Mesenchymal stem cell (in vitro differentiated cells and primary cell): ENCODE data around the gene EN1.

Experiments
- DNase-seq: peaks from one replicate; pipeline ENCODE4 v3.0.0-alpha.2; 2013
- H2AFZ ChIP-seq: one replicate; pipeline ENCODE4 v1.6.1; 2013; ENCODE audit warnings: low read depth, mild to moderate bottlenecking, control low read depth, inconsistent platforms, low read length, moderate library complexity
- H2AK5ac ChIP-seq: 2 replicates; pipeline ENCODE4 v1.6.1; 2013; ENCODE audit warnings: low read length, moderate library complexity, mild to moderate bottlenecking, inconsistent platforms; ENCODE audit not compliant: severe bottlenecking
- H2BK120ac ChIP-seq: one replicate; pipeline ENCODE4 v1.6.1; 2013; ENCODE audit warnings: low read depth, mild to moderate bottlenecking, inconsistent platforms, low read length, moderate library complexity
- H2BK12ac ChIP-seq, 2 experiments: one replicate each; pipeline ENCODE4 v1.6.1; 2013; ENCODE audit warnings: inconsistent platforms in 2 of 2, low read length in 2 of 2, mild to moderate bottlenecking in 2 of 2, moderate library complexity in 2 of 2, control low read depth in 1 of 2
- H2BK15ac ChIP-seq: one replicate; pipeline ENCODE4 v1.6.1; 2013; ENCODE audit warnings: mild to moderate bottlenecking, low read depth, inconsistent platforms; ENCODE audit not compliant: poor library complexity, severe bottlenecking
- H2BK5ac ChIP-seq: 2 replicates; pipeline ENCODE4 v1.6.1; 2013; ENCODE audit warnings: low read depth, mild to moderate bottlenecking, low read length, control low read depth, inconsistent platforms; ENCODE audit not compliant: poor library complexity, severe bottlenecking
- H3K14ac ChIP-seq, 2 experiments: one replicate each; pipeline ENCODE4 v1.6.1; 2013; ENCODE audit warnings: inconsistent platforms in 2 of 2, low read length in 2 of 2, control low read depth in 1 of 2, mild to moderate bottlenecking in 1 of 2, moderate library complexity in 1 of 2
- H3K18ac ChIP-seq, 2 experiments: one replicate each; pipeline ENCODE4 v1.6.1; 2013; ENCODE audit warnings: inconsistent platforms in 2 of 2, low read length in 2 of 2, control low read depth in 1 of 2, low read depth in 1 of 2, mild to moderate bottlenecking in 1 of 2
- H3K23ac ChIP-seq, 2 experiments: one replicate each; pipeline ENCODE4 v1.6.1; 2013; ENCODE audit warnings: inconsistent platforms in 2 of 2, low read length in 2 of 2, mild to moderate bottlenecking in 2 of 2, moderate library complexity in 2 of 2, control low read depth in 1 of 2
- H3K27ac ChIP-seq: 2 replicates; pipeline ENCODE4 v1.5.1; 2013; ENCODE audit warnings: mild to moderate bottlenecking, moderate library complexity, low read length, control low read depth, inconsistent platforms; ENCODE audit not compliant: poor library complexity, severe bottlenecking
- H3K27me3 ChIP-seq, 2 experiments: 2 replicates each; pipeline versions ENCODE4 v1.6.1 to v1.7.0; 2013; ENCODE audit warnings: low read length in 2 of 2, mild to moderate bottlenecking in 2 of 2, moderate library complexity in 2 of 2, control low read depth in 1 of 2, inconsistent platforms in 1 of 2; ENCODE audit not compliant: control insufficient read depth in 1 of 2, insufficient read depth in 1 of 2
- H3K36me3 ChIP-seq, 2 experiments: 2 replicates each; pipeline versions ENCODE4 v1.6.1 to v1.7.0; 2013; ENCODE audit warnings: low read length in 2 of 2, control low read depth in 1 of 2, inconsistent platforms in 1 of 2, low read depth in 1 of 2, mild to moderate bottlenecking in 1 of 2; ENCODE audit not compliant: insufficient read depth in 2 of 2, control insufficient read depth in 1 of 2
- H3K4ac ChIP-seq, 2 experiments: one replicate each; pipeline ENCODE4 v1.6.1; 2013; ENCODE audit warnings: inconsistent platforms in 2 of 2, low read length in 2 of 2, mild to moderate bottlenecking in 2 of 2, moderate library complexity in 2 of 2, control low read depth in 1 of 2, low read depth in 1 of 2
- H3K4me1 ChIP-seq: 2 replicates; pipeline ENCODE4 v1.6.1; 2013; ENCODE audit warnings: low read depth, low read length, control low read depth; ENCODE audit not compliant: control insufficient read depth, insufficient read depth
- H3K4me2 ChIP-seq: 2 replicates; pipeline ENCODE4 v1.6.1; 2013; ENCODE audit warnings: low read length, mild to moderate bottlenecking, inconsistent platforms; ENCODE audit not compliant: poor library complexity, severe bottlenecking
- H3K4me3 ChIP-seq, 2 experiments: 2 replicates each; pipeline versions ENCODE4 v1.5.1 to v1.7.0; 2013; ENCODE audit warnings: low read length in 2 of 2, mild to moderate bottlenecking in 2 of 2, control low read depth in 1 of 2, low read depth in 1 of 2; ENCODE audit not compliant: insufficient read depth in 1 of 2
- H3K79me1 ChIP-seq: replicated peaks from 2 replicates; pipeline ENCODE4 v1.6.1; 2013; ENCODE audit warnings: mild to moderate bottlenecking, control low read depth, low read length, inconsistent platforms; ENCODE audit not compliant: poor library complexity, severe bottlenecking
- H3K9ac ChIP-seq: 2 replicates; pipeline ENCODE4 v1.7.0; 2013; ENCODE audit warnings: mild to moderate bottlenecking, low read length, moderate library complexity
- H3K9me3 ChIP-seq: 2 replicates; pipeline ENCODE4 v1.7.0; 2013; ENCODE audit warnings: mild to moderate bottlenecking, low read length; ENCODE audit not compliant: control insufficient read depth
- H4K8ac ChIP-seq: one replicate; pipeline ENCODE4 v1.6.1; 2013; ENCODE audit warnings: inconsistent platforms, mild to moderate bottlenecking, low read length, moderate library complexity
- H4K91ac ChIP-seq: one replicate; pipeline ENCODE4 v1.6.1; 2013; ENCODE audit warnings: mild to moderate bottlenecking, low read length, inconsistent platforms
- WGBS: methylation state at CpG from one replicate; pipeline ENCODE4 v1.1.7; 2013; ENCODE audit warnings: mixed read lengths; 5-methylcytosine and 5-hydroxymethylcytosine counted together

EN1 gene

GRCh38 chr2:118861731-118862130 lies 14.3 kb upstream of the EN1 start:
- H3K23ac ChIP-seq: no peak overlapping the region
- H2BK120ac ChIP-seq: no peak overlapping the region
- no peaks in the 10 kb centered on the region for H3K36me3 ChIP-seq
- no peak overlapping the region for H2AK5ac ChIP-seq
- H2BK15ac ChIP-seq: no peak overlapping the region
- WGBS: 0% methylated on average over 1 of the region's 1 CpG
- no peaks in the 10 kb centered on the region for H3K4me1 ChIP-seq
- no peak overlapping the region for H2BK12ac ChIP-seq
- H2AFZ ChIP-seq: no peak overlapping the region
- H4K91ac ChIP-seq: no peak overlapping the region
- no peaks in the 10 kb centered on the region for H3K79me1 ChIP-seq
- H3K18ac ChIP-seq: no peak overlapping the region
- no peak overlapping the region for H3K4ac ChIP-seq
- no peak overlapping the region for H3K4me2 ChIP-seq
- H3K9me3 ChIP-seq: no peaks in the 10 kb centered on the region
- H3K9ac ChIP-seq: no peak overlapping the region
- no peak overlapping the region for H3K4me3 ChIP-seq
- H2BK5ac ChIP-seq: no peak overlapping the region
- H3K14ac ChIP-seq: no peak overlapping the region
- H3K27me3 ChIP-seq: peaks cover 33 to 72% of the 10 kb centered on the region in 2 experiments
- H3K27ac ChIP-seq: no peak overlapping the region
- DNase-seq: no peak
- no peak overlapping the region for H4K8ac ChIP-seq

GRCh38 chr2:118861242-118861641 lies 13.8 kb upstream of the EN1 start:
- H3K4ac ChIP-seq: no peak overlapping the region
- no peak overlapping the region for H3K4me2 ChIP-seq
- no peak overlapping the region for H2AFZ ChIP-seq
- H3K79me1 ChIP-seq: no peaks in the 10 kb centered on the region
- no peaks in the 10 kb centered on the region for H3K4me1 ChIP-seq
- H2BK120ac ChIP-seq: no peak overlapping the region
- H2BK12ac ChIP-seq: no peak overlapping the region
- no peak overlapping the region for H3K4me3 ChIP-seq
- H3K9ac ChIP-seq: no peak overlapping the region
- H3K18ac ChIP-seq: no peak overlapping the region
- DNase-seq: no peak
- no peaks in the 10 kb centered on the region for H3K9me3 ChIP-seq
- 71% methylated on average over 5 of the region's 7 CpGs for WGBS
- no peak overlapping the region for H2BK5ac ChIP-seq
- H2AK5ac ChIP-seq: no peak overlapping the region
- H3K36me3 ChIP-seq: no peaks in the 10 kb centered on the region
- H4K8ac ChIP-seq: no peak overlapping the region
- no peak overlapping the region for H3K23ac ChIP-seq
- no peak overlapping the region for H2BK15ac ChIP-seq
- no peak overlapping the region for H3K27ac ChIP-seq
- no peak overlapping the region for H4K91ac ChIP-seq
- H3K27me3 ChIP-seq: peaks cover 38 to 77% of the 10 kb centered on the region in 2 experiments
- no peak overlapping the region for H3K14ac ChIP-seq

DNA sequence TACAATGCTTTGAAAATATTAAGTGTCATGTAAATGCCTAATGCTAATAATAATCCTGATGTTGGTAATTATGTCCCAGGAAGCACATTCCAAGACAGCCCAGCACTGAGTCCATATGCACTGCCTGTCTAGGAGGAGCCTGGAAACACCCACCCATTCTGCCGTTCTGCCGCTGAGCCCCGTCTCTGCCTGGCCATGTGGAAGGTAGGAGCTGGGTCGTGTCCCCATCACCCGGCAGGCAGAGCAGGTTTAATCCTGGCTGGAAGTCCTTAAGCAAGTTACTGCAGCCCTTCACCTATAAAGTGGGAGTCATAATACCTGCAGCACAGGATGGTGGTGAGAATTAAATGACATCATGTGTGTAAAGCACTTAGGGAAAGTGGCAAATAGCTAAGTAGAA lies 13.1 kb upstream of the EN1 start:
- no peak overlapping the region for H2BK120ac ChIP-seq
- no peak overlapping the region for H2BK12ac ChIP-seq
- H3K14ac ChIP-seq: no peak overlapping the region
- no peak overlapping the region for H2BK15ac ChIP-seq
- no peak overlapping the region for H3K23ac ChIP-seq
- H2AK5ac ChIP-seq: no peak overlapping the region
- H3K4me3 ChIP-seq: no peak overlapping the region
- no peak overlapping the region for H2AFZ ChIP-seq
- H3K4me1 ChIP-seq: peaks cover 6% of the 10 kb centered on the region
- H2BK5ac ChIP-seq: no peak overlapping the region
- no peak overlapping the region for H3K18ac ChIP-seq
- H3K9me3 ChIP-seq: no peaks in the 10 kb centered on the region
- H3K4ac ChIP-seq: no peak overlapping the region
- H3K9ac ChIP-seq: no peak overlapping the region
- peaks cover 43 to 84% of the 10 kb centered on the region in 2 experiments for H3K27me3 ChIP-seq
- H3K27ac ChIP-seq: no peak overlapping the region
- H4K91ac ChIP-seq: no peak overlapping the region
- 40% methylated on average over 5 of the region's 5 CpGs for WGBS
- no peak for DNase-seq
- H3K4me2 ChIP-seq: no peak overlapping the region
- H4K8ac ChIP-seq: no peak overlapping the region
- H3K36me3 ChIP-seq: no peaks in the 10 kb centered on the region
- H3K79me1 ChIP-seq: no peaks in the 10 kb centered on the region

GRCh38 chr2:118859157-118859770 lies 11.8 kb upstream of the EN1 start:
- H3K9ac ChIP-seq: no peak overlapping the region
- no peaks in the 10 kb centered on the region for H3K79me1 ChIP-seq
- no peak overlapping the region for H4K91ac ChIP-seq
- H2BK120ac ChIP-seq: no peak overlapping the region
- H3K18ac ChIP-seq: no peak overlapping the region
- no peak overlapping the region for H3K4me3 ChIP-seq
- no peaks in the 10 kb centered on the region for H3K36me3 ChIP-seq
- H3K4ac ChIP-seq: no peak overlapping the region
- H4K8ac ChIP-seq: no peak overlapping the region
- H3K27me3 ChIP-seq: peaks cover 43 to 92% of the 10 kb centered on the region in 2 experiments
- H2AFZ ChIP-seq: no peak overlapping the region
- H3K4me2 ChIP-seq: no peak overlapping the region
- no peak overlapping the region for H2BK5ac ChIP-seq
- H2AK5ac ChIP-seq: no peak overlapping the region
- H3K23ac ChIP-seq: no peak overlapping the region
- H2BK12ac ChIP-seq: no peak overlapping the region
- no peak overlapping the region for H3K27ac ChIP-seq
- H3K4me1 ChIP-seq: peaks cover 8% of the 10 kb centered on the region
- no peak for DNase-seq
- H3K9me3 ChIP-seq: no peaks in the 10 kb centered on the region
- H3K14ac ChIP-seq: no peak overlapping the region
- H2BK15ac ChIP-seq: no peak overlapping the region
- 7% methylated on average over 19 of the region's 26 CpGs for WGBS
